MM.1S (cell line): ENCODE measurements around the gene SERP2.

Experiments
- DNase-seq: peaks from one replicate; pipeline ENCODE4 v3.0.0-alpha.2; 2015
- H2AFZ ChIP-seq: fragments of 300-600 bp; sonication (generic); 2 replicates; pipeline ENCODE4 v1.6.0; 2016; ENCODE audit warnings: antibody characterized with exemption, low read length
- H3F3A ChIP-seq: fragments of 300-600 bp; sonication (generic); 2 replicates; pipeline ENCODE4 v1.6.1; 2016; ENCODE audit warnings: mild to moderate bottlenecking, antibody characterized with exemption, low read length, moderate library complexity, mixed read lengths; ENCODE audit not compliant: insufficient read depth
- H3K27ac ChIP-seq: fragments of 300-600 bp; sonication (generic); 2 replicates; pipeline ENCODE4 v1.5.1; 2016; ENCODE audit warnings: mild to moderate bottlenecking, low read length
- H3K27me3 ChIP-seq: fragments of 300-600 bp; sonication (generic); replicated peaks from 2 replicates; pipeline ENCODE4 v1.6.0; 2016; ENCODE audit warnings: low read length; ENCODE audit not compliant: insufficient read depth
- H3K36me3 ChIP-seq: fragments of 300-600 bp; sonication (generic); replicated peaks from 2 replicates; pipeline ENCODE4 v1.6.1; 2016; ENCODE audit warnings: mild to moderate bottlenecking, low read length, mixed read lengths; ENCODE audit not compliant: insufficient read depth
- H3K4me1 ChIP-seq: fragments of 300-600 bp; sonication (generic); 2 replicates; pipeline ENCODE4 v1.6.1; 2016; ENCODE audit warnings: low read length, mixed read lengths
- H3K4me2 ChIP-seq: fragments of 300-600 bp; sonication (generic); 2 replicates; pipeline ENCODE4 v1.6.0; 2016; ENCODE audit warnings: low read depth, low read length
- H3K4me3 ChIP-seq: fragments of 300-600 bp; sonication (generic); 2 replicates; pipeline ENCODE4 v1.5.1; 2016; ENCODE audit warnings: low read length, mixed read lengths
- H3K79me2 ChIP-seq: fragments of 300-600 bp; sonication (generic); 2 replicates; pipeline ENCODE4 v1.6.1; 2016; ENCODE audit warnings: mixed run types, low read length, mixed read lengths
- H3K9ac ChIP-seq: fragments of 300-600 bp; sonication (generic); 2 replicates; pipeline ENCODE4 v1.6.1; 2016; ENCODE audit warnings: low read length, mixed read lengths
- H3K9me2 ChIP-seq: fragments of 300-600 bp; sonication (generic); replicated peaks from 2 replicates; pipeline ENCODE4 v1.6.1; 2016; ENCODE audit warnings: mild to moderate bottlenecking, low read length, mixed read lengths; ENCODE audit not compliant: insufficient read depth
- H3K9me3 ChIP-seq: fragments of 300-600 bp; sonication (generic); replicated peaks from 2 replicates; pipeline ENCODE4 v1.6.1; 2016; ENCODE audit warnings: mild to moderate bottlenecking, low read length, mixed read lengths; ENCODE audit not compliant: insufficient read depth
- H4K20me1 ChIP-seq: fragments of 300-600 bp; sonication (generic); 2 replicates; pipeline ENCODE4 v1.6.1; 2016; ENCODE audit warnings: mild to moderate bottlenecking, low read length, moderate library complexity, mixed read lengths; ENCODE audit not compliant: insufficient read depth
- CTCF ChIP-seq: fragments of 300-600 bp; sonication (generic); IDR thresholded peaks from 2 replicates; pipeline ENCODE4 v1.5.1; 2016; ENCODE audit warnings: antibody characterized with exemption, low read length, mixed read lengths
- EZH2 ChIP-seq: fragments of 300-600 bp; sonication (generic); optimal IDR thresholded peaks from 2 replicates; pipeline ENCODE3; 2017; ENCODE audit warnings: low read depth, mild to moderate bottlenecking, antibody characterized with exemption, low read length, mixed read lengths
- EZH2phosphoT487 ChIP-seq: fragments of 300-600 bp; sonication (generic); IDR thresholded peaks from 2 replicates; pipeline ENCODE4 v1.6.1; 2018; ENCODE audit warnings: antibody characterized with exemption, low read length

Gene SERP2

GRCh38 chr13:44347949-44348348 lies 25.7 kb upstream of the SERP2 start:
- Histone ChIP-seq H3K4me1 (no peaks in the 10 kb centered on the region), H3K27me3 (no peaks in the 10 kb centered on the region), H3K27ac (no peak overlapping the region), H3K4me3 (no peak overlapping the region), H2AFZ (no peak overlapping the region), H3F3A (no peaks in the 10 kb centered on the region), H3K36me3 (no peaks in the 10 kb centered on the region), H3K9ac (no peak overlapping the region), H3K9me2 (no peaks in the 10 kb centered on the region), H4K20me1 (no peaks in the 10 kb centered on the region), H3K79me2 (no peaks in the 10 kb centered on the region), H3K4me2 (no peak overlapping the region), H3K9me3 (no peaks in the 10 kb centered on the region)
- DNase-seq, result no peak
- no peak for TF ChIP-seq EZH2phosphoT487
- TF ChIP-seq EZH2, result no peak
- TF ChIP-seq CTCF, result no peak

GRCh38 chr13:44350775-44351504 lies 22.7 kb upstream of the SERP2 start:
- Histone ChIP-seq H3K36me3 (no peaks in the 10 kb centered on the region), H3K9me3 (no peaks in the 10 kb centered on the region), H3F3A (no peaks in the 10 kb centered on the region), H3K4me2 (no peak overlapping the region), H3K79me2 (no peaks in the 10 kb centered on the region), H3K4me3 (no peak overlapping the region), H3K27ac (no peak overlapping the region), H3K27me3 (no peaks in the 10 kb centered on the region), H3K9me2 (no peaks in the 10 kb centered on the region), H3K4me1 (no peaks in the 10 kb centered on the region), H3K9ac (no peak overlapping the region), H4K20me1 (no peaks in the 10 kb centered on the region), H2AFZ (no peak overlapping the region)
- TF ChIP-seq EZH2 (no peak), CTCF (no peak), EZH2phosphoT487 (no peak)
- DNase-seq, result no peak

- Histone ChIP-seq H4K20me1 (no peaks in the 10 kb centered on the region), H3K9me2 (no peaks in the 10 kb centered on the region), H3K4me2 (no peak overlapping the region), H3K9ac (no peak overlapping the region), H3K9me3 (no peaks in the 10 kb centered on the region), H3K27ac (no peak overlapping the region), H3F3A (no peaks in the 10 kb centered on the region), H3K4me3 (no peak overlapping the region), H3K36me3 (no peaks in the 10 kb centered on the region), H3K27me3 (no peaks in the 10 kb centered on the region), H3K4me1 (no peaks in the 10 kb centered on the region), H2AFZ (no peak overlapping the region), H3K79me2 (no peaks in the 10 kb centered on the region)
- TF ChIP-seq CTCF, result no peak
- TF ChIP-seq EZH2phosphoT487, result no peak
- TF ChIP-seq EZH2, result no peak
- no peak for DNase-seq
Measured at GRCh38 chr13:44351505-44351854, 22.1 kb upstream of the SERP2 start.
